ENCODE measurements around the gene EPHB3.

DNA sequence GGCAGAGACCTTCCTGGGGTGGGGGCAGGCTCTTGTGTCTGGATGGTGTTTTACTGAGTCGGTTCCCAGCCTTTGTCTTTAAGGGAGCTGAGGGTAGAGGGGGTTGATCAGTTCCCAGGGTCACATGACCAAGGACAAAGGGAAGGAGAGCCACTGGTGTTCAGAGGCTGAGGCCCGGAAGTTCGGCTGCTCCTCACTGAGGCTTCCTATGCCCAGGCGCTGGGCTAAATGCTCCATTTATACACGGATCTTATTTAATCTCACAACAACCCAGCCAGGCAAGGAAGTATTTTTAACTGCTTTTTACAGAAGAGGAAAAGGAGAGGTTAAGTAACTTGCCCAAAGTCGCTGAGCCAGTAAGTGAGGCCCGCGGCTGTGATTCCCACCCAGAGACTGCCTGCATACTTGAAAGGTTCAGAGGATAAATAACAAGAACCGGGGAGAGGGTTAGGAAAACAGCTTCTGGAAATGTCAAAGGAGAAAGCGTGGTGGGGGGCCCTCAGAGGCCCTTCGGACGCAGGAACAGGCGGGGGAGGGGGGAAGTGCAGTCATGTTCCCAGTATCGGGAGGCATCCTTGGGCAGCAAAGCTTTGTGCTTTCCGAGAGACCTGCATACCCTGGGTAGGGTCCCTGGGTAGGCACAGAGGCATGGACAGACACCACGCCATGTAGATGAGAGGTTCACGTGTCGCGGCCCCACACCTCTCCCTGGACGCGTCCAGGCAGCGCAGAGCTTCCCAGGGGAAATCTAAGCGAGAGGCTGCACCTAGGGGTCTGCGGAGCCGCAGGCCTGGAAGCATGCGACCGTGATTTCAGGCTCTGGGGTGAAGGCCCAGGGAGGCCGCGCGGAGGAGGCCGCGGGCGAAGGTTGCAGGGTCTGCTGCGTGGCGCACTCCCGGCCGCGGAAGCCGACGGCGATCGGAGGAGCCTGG, 21.3 kb downstream of the EPHB3 start:
- TF ChIP-seq, protein P1, sequence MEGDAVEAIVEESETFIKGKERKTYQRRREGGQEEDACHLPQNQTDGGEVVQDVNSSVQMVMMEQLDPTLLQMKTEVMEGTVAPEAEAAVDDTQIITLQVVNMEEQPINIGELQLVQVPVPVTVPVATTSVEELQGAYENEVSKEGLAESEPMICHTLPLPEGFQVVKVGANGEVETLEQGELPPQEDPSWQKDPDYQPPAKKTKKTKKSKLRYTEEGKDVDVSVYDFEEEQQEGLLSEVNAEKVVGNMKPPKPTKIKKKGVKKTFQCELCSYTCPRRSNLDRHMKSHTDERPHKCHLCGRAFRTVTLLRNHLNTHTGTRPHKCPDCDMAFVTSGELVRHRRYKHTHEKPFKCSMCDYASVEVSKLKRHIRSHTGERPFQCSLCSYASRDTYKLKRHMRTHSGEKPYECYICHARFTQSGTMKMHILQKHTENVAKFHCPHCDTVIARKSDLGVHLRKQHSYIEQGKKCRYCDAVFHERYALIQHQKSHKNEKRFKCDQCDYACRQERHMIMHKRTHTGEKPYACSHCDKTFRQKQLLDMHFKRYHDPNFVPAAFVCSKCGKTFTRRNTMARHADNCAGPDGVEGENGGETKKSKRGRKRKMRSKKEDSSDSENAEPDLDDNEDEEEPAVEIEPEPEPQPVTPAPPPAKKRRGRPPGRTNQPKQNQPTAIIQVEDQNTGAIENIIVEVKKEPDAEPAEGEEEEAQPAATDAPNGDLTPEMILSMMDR (IDR thresholded peaks at IDR 0.05; ENCODE audit: low read length) = no peak
- no peak for TF ChIP-seq EZH2 (IDR thresholded peaks at IDR 0.05; ENCODE audit: borderline replicate concordance, low read length)

Data from OCI-LY1 (cell line).